K562 (cell line): Measurements from ENCODE around the gene BCL11A. TPM values are rescaled to one million over a fixed set of nuclear protein-coding genes. Genes with fewer than 3 reads are reported as not detected.

Experiments
- ATAC-seq: fragments of 200-7000 bp; cut with Tn5 transposase; 3 replicates; pipeline ENCODE4 v1.9.1; 2020; ENCODE audit warnings: moderate library complexity
- BruUV-seq: library from RNA; stranded (reverse); fragments of 400-500 nt; replicated peaks from 2 replicates; lab custom pipeline; 2021; lab: Mats Ljungman, UMichigan
- CTCF ChIA-PET: fragments of 300-600 bp; formaldehyde crosslinking; extraction: SDS; loops from one replicate; lab custom pipeline; 2021; ENCODE audit warnings: low intra/inter-chr PET ratio; lab: Yijun Ruan, JAX
- POLR2A ChIA-PET: fragments of 300-600, 350-650 bp; sonication (Branson Sonifier 250); formaldehyde crosslinking; extraction: SDS; loops from one replicate; lab custom pipeline; 2021; ENCODE audit warnings: antibody characterized with exemption, inconsistent platforms; lab: Yijun Ruan, JAX
- DNase-seq, 4 experiments: peaks; one replicate each; pipeline versions ENCODE4 v3.0.0 to v3.0.0-alpha.2; 2011 to 2018; ENCODE audit warnings: low spot score in 3 of 4, mixed read lengths in 3 of 4; ENCODE audit errors: extremely low read depth in 1 of 4
- FAIRE-seq: peaks from 2 replicates; lab custom pipeline; 2011; peaks lifted over from hg19 to GRCh38; lab: Jason Lieb, UNC
- H2AFZ ChIP-seq: 2 replicates; pipeline ENCODE4 v1.6.0; 2011; ENCODE audit warnings: low read depth, low read length, control low read depth, inconsistent platforms
- H3K27ac ChIP-seq: fragments of 200-600 bp; 3 replicates; pipeline ENCODE4 v1.8.0; 2011; ENCODE audit warnings: low read depth, mild to moderate bottlenecking, control low read depth, inconsistent platforms, low read length, moderate library complexity, mixed read lengths; ENCODE audit errors: extremely low read depth
- H3K27me3 ChIP-seq, 2 experiments: fragments of 300-600 bp in 1 of 2; 2 replicates in 1 of 2; 3 replicates in 1 of 2; pipeline versions ENCODE4 v1.6.0 to v1.8.0; 2011; ENCODE audit warnings: inconsistent platforms in 2 of 2, low read length in 2 of 2, mild to moderate bottlenecking in 1 of 2, mixed read lengths in 1 of 2, moderate library complexity in 1 of 2; ENCODE audit not compliant: control insufficient read depth in 2 of 2, insufficient read depth in 2 of 2
- H3K36me3 ChIP-seq: fragments of 300-600 bp; 3 replicates; pipeline ENCODE4 v1.8.0; 2011; ENCODE audit warnings: mild to moderate bottlenecking, low read length, inconsistent platforms; ENCODE audit not compliant: control insufficient read depth, insufficient read depth
- H3K4me1 ChIP-seq, 2 experiments: fragments of 200-600 bp in 1 of 2; replicated peaks in 1 of 2; 2 replicates in 1 of 2; 3 replicates in 1 of 2; pipeline versions ENCODE4 v1.5.1 to v1.8.0; 2011; ENCODE audit warnings: inconsistent platforms in 2 of 2, low read length in 2 of 2, mild to moderate bottlenecking in 1 of 2, mixed read lengths in 1 of 2, moderate library complexity in 1 of 2; ENCODE audit not compliant: control insufficient read depth in 2 of 2, insufficient read depth in 2 of 2
- H3K4me2 ChIP-seq: 2 replicates; pipeline ENCODE4 v1.6.1; 2011; ENCODE audit warnings: low read length, control low read depth, inconsistent platforms, mixed read lengths; ENCODE audit not compliant: insufficient read depth
- H3K4me3 ChIP-seq: fragments of 200-600 bp; sonication (generic), shearing (Covaris generic); 2 replicates; pipeline ENCODE4 v1.5.1; 2016; ENCODE audit warnings: control low read depth, inconsistent platforms
- H3K79me2 ChIP-seq: fragments of 200-600 bp; 3 replicates; pipeline ENCODE4 v1.8.0; 2011; ENCODE audit warnings: low read length, inconsistent platforms; ENCODE audit not compliant: control insufficient read depth, insufficient read depth
- H3K9ac ChIP-seq, 2 experiments: 2 replicates each; pipeline versions ENCODE4 v1.6.0 to v1.6.1; 2011; ENCODE audit warnings: low read depth in 2 of 2, low read length in 2 of 2, control low read depth in 1 of 2, inconsistent platforms in 1 of 2, mild to moderate bottlenecking in 1 of 2, mixed read lengths in 1 of 2; ENCODE audit not compliant: insufficient read depth in 1 of 2
- H3K9me1 ChIP-seq: one replicate; pipeline ENCODE4 v1.6.0; 2011; ENCODE audit warnings: inconsistent platforms, mild to moderate bottlenecking, low read length, moderate library complexity; ENCODE audit not compliant: control insufficient read depth, insufficient read depth
- H3K9me3 ChIP-seq: replicated peaks from 2 replicates; pipeline ENCODE4 v1.5.1; 2011; ENCODE audit warnings: low read depth, low read length, inconsistent platforms; ENCODE audit not compliant: control insufficient read depth, insufficient read depth
- H4K20me1 ChIP-seq: replicated peaks from 2 replicates; pipeline ENCODE4 v1.6.1; 2011; ENCODE audit warnings: low read length, inconsistent platforms, mixed read lengths; ENCODE audit not compliant: control insufficient read depth, insufficient read depth
- CCNT2 ChIP-seq: IDR thresholded peaks from 2 replicates; pipeline ENCODE4 v1.6.1; 2011; ENCODE audit warnings: borderline replicate concordance, low read depth, mild to moderate bottlenecking, moderate library complexity, mixed read lengths, low read length; ENCODE audit not compliant: insufficient read length; ENCODE audit errors: extremely low read depth
- GATAD2B ChIP-seq: fragments of 450-650 bp; IDR thresholded peaks from 2 replicates; pipeline ENCODE4 v1.6.1; 2017; ENCODE audit warnings: mild to moderate bottlenecking, borderline replicate concordance
- ID3 ChIP-seq, 2 experiments: fragments of 250-450 bp in 1 of 2; fragments of 450-650 bp in 1 of 2; sonication (Bioruptor Pico) in 1 of 2; IDR thresholded peaks; 2 replicates each; pipeline versions ENCODE4 v1.6.1 to v1.8.0; 2016 to 2021; ENCODE audit warnings: mild to moderate bottlenecking in 2 of 2, moderate library complexity in 2 of 2, missing compliant biosample characterization in 1 of 2, missing genetic modification characterization in 1 of 2
- NR2F6 ChIP-seq: fragments of 450-650 bp; formaldehyde crosslinking; IDR thresholded peaks from 2 replicates; pipeline ENCODE4 v1.4.0; 2020; ENCODE audit warnings: mild to moderate bottlenecking
- POLR2B ChIP-seq: fragments of 450-650 bp; IDR thresholded peaks from 2 replicates; pipeline ENCODE4 v1.6.1; 2018; ENCODE audit warnings: low read depth; ENCODE audit not compliant: partially characterized antibody
- RBM25 ChIP-seq: fragments of 200-400 bp; formaldehyde crosslinking; IDR thresholded peaks from 2 replicates; pipeline ENCODE4 v1.6.1; 2018; ENCODE audit warnings: low read length, low read depth, moderate library complexity; ENCODE audit not compliant: severe bottlenecking
- RCOR1 ChIP-seq, 2 experiments: IDR thresholded peaks; 2 replicates each; pipeline ENCODE4 v1.6.1; 2012; ENCODE audit warnings: low read depth in 2 of 2, low read length in 2 of 2, borderline replicate concordance in 1 of 2, improper control_type of control experiment in 1 of 2
- SPI1 ChIP-seq: IDR thresholded peaks from 2 replicates; pipeline ENCODE4 v1.6.1; 2011; ENCODE audit warnings: low read depth, low read length, control low read depth, borderline replicate concordance
- TGIF2 ChIP-seq: sonication (generic); formaldehyde crosslinking; IDR thresholded peaks from 2 replicates; pipeline ENCODE4 v1.8.1; 2022; ENCODE audit warnings: mild to moderate bottlenecking, missing genetic modification reagents, moderate library complexity
- USF1 ChIP-seq: sonication (generic); formaldehyde crosslinking; IDR thresholded peaks from 2 replicates; pipeline ENCODE4 v1.9.0; 2022; ENCODE audit warnings: mild to moderate bottlenecking, missing genetic modification reagents
- WGBS: fragments of 100-300 bp; shearing (Covaris generic); methylation state at CpG from one replicate; pipeline ENCODE4 v1.1.6; 2016; ENCODE audit warnings: low coverage, mixed read lengths; ENCODE audit not compliant: insufficient coverage; ENCODE audit errors: missing lambda C conversion rate; 5-methylcytosine and 5-hydroxymethylcytosine counted together
- in situ Hi-C: fragments of 300-500 bp; cut with MboI; formaldehyde crosslinking; loops from 4 replicates; pipeline ENCODE4 v1.15.0; 2018; ENCODE audit warnings: inconsistent platforms, mixed read lengths
- intact Hi-C: fragments of 100-400 bp; cut with micrococcal nuclease; formaldehyde crosslinking; loops from 2 replicates; pipeline ENCODE4 v1.14.2; 2022
- polyA plus RNA-seq, 8 experiments: library from polyadenylated mRNA; depleted of rRNA in 4 of 8; stranded (reverse) in 5 of 8; unstranded in 3 of 8; fragments of >200 nt; fragmentation: Nextera tagmentation in 2 of 8; fragmentation: Illumina TruSeq in 1 of 8; extraction: Ambion mirVana in 2 of 8; extraction: Trizol in 1 of 8; gene quantifications; 2 replicates each; pipeline versions ENCODE4 v1.2.1 to v1.2.3, GENCODE V29; 2011 to 2014; ENCODE audit warnings: inconsistent platforms in 1 of 8, missing spikeins in 1 of 8
- total RNA-seq, 7 experiments: library from RNA; depleted of rRNA in 6 of 7; stranded (reverse); fragments of >200 nt in 6 of 7; fragmentation: Illumina TruSeq in 2 of 7; extraction: Trizol in 2 of 7; gene quantifications; 2 replicates each; pipeline versions ENCODE4 v1.2.1 to v1.2.3, GENCODE V29; 2011 to 2021; ENCODE audit warnings: low replicate concordance in 1 of 7

Gene BCL11A
- total and polyA plus RNA-seq, 9 of the 15 experiments (the other 6 are each of a cell fraction or from before 2014, with no cell fraction given), result 0.13 TPM; not detected in 8

GRCh38 chr2:60541056-60541651, 12.3 kb downstream of the BCL11A start:
- CTCF ChIA-PET, result no interaction called here
- no peaks in the 10 kb centered on the region for H3K9me3 ChIP-seq
- no peak overlapping the region for H3K4me3 ChIP-seq
- FAIRE-seq, result no peak
- TF ChIP-seq ID3 (CRISPR knock-in tag; IDR thresholded peaks at IDR 0.05) (no peak), ID3 (tag; IDR thresholded peaks at IDR 0.05) (no peak), SPI1 (no peak), RCOR1 (IDR thresholded peaks at IDR 0.05; ENCODE audit: borderline replicate concordance in 1 of 2, low read depth in 2 of 2, low read length in 2 of 2) (no peak), GATAD2B (no peak), TGIF2 (CRISPR knock-in tag) (no peak), CCNT2 (no peak), NR2F6 (CRISPR knock-in tag) (no peak), USF1 (CRISPR knock-in tag) (no peak), POLR2B (no peak), RBM25 (no peak)
- no peak for DNase-seq
- BruUV-seq, result no TSS peak
- no peak overlapping the region for H3K9ac ChIP-seq
- ATAC-seq, result no peak
- H3K27me3 ChIP-seq, result peaks cover 4 to 10% of the 10 kb centered on the region in 2 experiments; a peak in 3 of 5 replicates
- H3K9me1 ChIP-seq, result no peaks in the 10 kb centered on the region
- no peak overlapping the region for H3K27ac ChIP-seq
- H2AFZ ChIP-seq, result no peak overlapping the region
- H3K4me1 ChIP-seq, result no peaks in the 10 kb centered on the region
- no peaks in the 10 kb centered on the region for H3K36me3 ChIP-seq
- POLR2A ChIA-PET, result no interaction called here
- intact Hi-C loops, result no loop called here
- in situ Hi-C loops, result no loop called here
- whole genome bisulfite sequencing, result 0% methylated on average over 3 of the region's 3 CpGs
- no peaks in the 10 kb centered on the region for H4K20me1 ChIP-seq
- H3K79me2 ChIP-seq, result no peaks in the 10 kb centered on the region
- no peak overlapping the region for H3K4me2 ChIP-seq
